ENCODE measurements around the gene CREBRF. TPM values are rescaled to one million over a fixed set of nuclear protein-coding genes. Genes with fewer than 3 reads are reported as not detected.

The CREBRF gene
- total RNA-seq, 1 donor from 2014 or later: 10.0 TPM

GRCh38 chr5:173148354-173148753 is 92.2 kb downstream of the CREBRF start:
- Mint-ChIP-seq H3K4me3 (ENCODE audit: unreplicated experiment) (no peak overlapping the region), H3K27me3 (ENCODE audit: low read depth, unreplicated experiment) (no peaks in the 10 kb centered on the region), H3K9me3 (ENCODE audit: unreplicated experiment) (no peaks in the 10 kb centered on the region), H3K36me3 (ENCODE audit: low read depth, unreplicated experiment) (peaks cover 17% of the 10 kb centered on the region), H3K27ac (ENCODE audit: unreplicated experiment) (no peak overlapping the region), H3K4me1 (ENCODE audit: low read depth, unreplicated experiment) (peaks cover 3% of the 10 kb centered on the region)
- H3K4me1 ChIP-seq (ENCODE audit: insufficient read depth, low read length): peaks cover 5% of the 10 kb centered on the region
- FAIRE-seq (no peak), DNase-seq (ENCODE audit: low read depth) (no peak)
- no peak overlapping the region for H3K4me2 ChIP-seq (ENCODE audit: low read length)
- H3K27me3 ChIP-seq (ENCODE audit: insufficient read depth, low read length): no peaks in the 10 kb centered on the region
- no peaks in the 10 kb centered on the region for H3K9me3 ChIP-seq (ENCODE audit: insufficient read depth, low read depth, low read length)
- H3K9ac ChIP-seq (ENCODE audit: low read length): no peak overlapping the region
- H2AFZ ChIP-seq (ENCODE audit: low read depth, low read length): no peak overlapping the region
- peaks cover 8% of the 10 kb centered on the region for H3K79me2 ChIP-seq (ENCODE audit: insufficient read depth, low read length)
- no peak overlapping the region for H3K27ac ChIP-seq (ENCODE audit: low read depth, low read length)
- H3K4me3 ChIP-seq (ENCODE audit: insufficient read depth, low read depth, low read length): no peak overlapping the region
- peaks cover 7% of the 10 kb centered on the region for H3K36me3 ChIP-seq (ENCODE audit: insufficient read depth, low read length)
- H4K20me1 ChIP-seq (ENCODE audit: insufficient read depth, low read length): no peaks in the 10 kb centered on the region
- no peak for TF ChIP-seq CTCF (IDR thresholded peaks at IDR 0.05; ENCODE audit: insufficient read depth, low read depth, low read length)
- no peak for TF ChIP-seq EZH2 (IDR thresholded peaks at IDR 0.05; ENCODE audit: insufficient read depth, low read length)

GRCh38 chr5:173152547-173152946 is 96.4 kb downstream of the CREBRF start:
- no peak for FAIRE-seq
- H3K9me3 Mint-ChIP-seq (ENCODE audit: unreplicated experiment): no peaks in the 10 kb centered on the region
- no peak overlapping the region for H3K27ac ChIP-seq (ENCODE audit: low read depth, low read length)

More at GRCh38 chr5:173152547-173152946, 96.4 kb downstream of the CREBRF start:
- H3K4me3 ChIP-seq (ENCODE audit: insufficient read depth, low read depth, low read length): no peak overlapping the region
- no peaks in the 10 kb centered on the region for H4K20me1 ChIP-seq (ENCODE audit: insufficient read depth, low read length)
- H3K4me1 Mint-ChIP-seq (ENCODE audit: low read depth, unreplicated experiment): no peaks in the 10 kb centered on the region
- no peak for DNase-seq (ENCODE audit: low read depth)
- no peaks in the 10 kb centered on the region for H3K9me3 ChIP-seq (ENCODE audit: insufficient read depth, low read depth, low read length)
- H3K27me3 ChIP-seq (ENCODE audit: insufficient read depth, low read length): no peaks in the 10 kb centered on the region
- H3K79me2 ChIP-seq (ENCODE audit: insufficient read depth, low read length): no peaks in the 10 kb centered on the region
- no peak for TF ChIP-seq EZH2 (IDR thresholded peaks at IDR 0.05; ENCODE audit: insufficient read depth, low read length)
- TF ChIP-seq CTCF (IDR thresholded peaks at IDR 0.05; ENCODE audit: insufficient read depth, low read depth, low read length): no peak
- H3K27ac Mint-ChIP-seq (ENCODE audit: unreplicated experiment): no peak overlapping the region
- no peak overlapping the region for H3K4me3 Mint-ChIP-seq (ENCODE audit: unreplicated experiment)
- H3K4me1 ChIP-seq (ENCODE audit: insufficient read depth, low read length): no peaks in the 10 kb centered on the region
- H3K36me3 Mint-ChIP-seq (ENCODE audit: low read depth, unreplicated experiment): peaks cover 23% of the 10 kb centered on the region
- H2AFZ ChIP-seq (ENCODE audit: low read depth, low read length): no peak overlapping the region
- no peak overlapping the region for H3K4me2 ChIP-seq (ENCODE audit: low read length)
- H3K9ac ChIP-seq (ENCODE audit: low read length): no peak overlapping the region
- H3K36me3 ChIP-seq (ENCODE audit: insufficient read depth, low read length): peaks cover 11% of the 10 kb centered on the region
- no peaks in the 10 kb centered on the region for H3K27me3 Mint-ChIP-seq (ENCODE audit: low read depth, unreplicated experiment)
